Fibroblast of lung (primary cell): Measurements from ENCODE around the gene LUC7L. TPM values are rescaled to one million over a fixed set of nuclear protein-coding genes. Genes with fewer than 3 reads are reported as not detected.
"Not testable (repeated sequence)": the region's sequence is repeated elsewhere in the genome, so short reads cannot be mapped to it uniquely, and the experiment has no call there.

Experiments
- DNase-seq, 2 donors: peaks; one replicate each; pipeline versions ENCODE4 v3.0.0 to v3.0.0-alpha.2; 2010; ENCODE audit warnings: low read depth in 2 of 2
- H2AFZ ChIP-seq: 2 replicates; pipeline ENCODE4 v1.5.1; 2012; ENCODE audit warnings: low read length, control low read depth, inconsistent platforms
- H3K27ac ChIP-seq: 2 replicates; pipeline ENCODE4 v1.5.1; 2011; ENCODE audit warnings: low read length, control low read depth; ENCODE audit not compliant: insufficient read depth
- H3K27me3 ChIP-seq: 2 replicates; pipeline ENCODE4 v1.5.1; 2011; ENCODE audit warnings: mild to moderate bottlenecking, low read length; ENCODE audit not compliant: control insufficient read depth, insufficient read depth
- H3K36me3 ChIP-seq: 2 replicates; pipeline ENCODE4 v1.5.1; 2011; ENCODE audit warnings: low read length; ENCODE audit not compliant: control insufficient read depth, insufficient read depth
- H3K4me1 ChIP-seq: 2 replicates; pipeline ENCODE4 v1.5.1; 2011; ENCODE audit warnings: low read length; ENCODE audit not compliant: control insufficient read depth, insufficient read depth; ENCODE audit errors: extremely low read depth
- H3K4me2 ChIP-seq: 2 replicates; pipeline ENCODE4 v1.5.1; 2011; ENCODE audit warnings: low read length, control low read depth; ENCODE audit not compliant: insufficient read depth; ENCODE audit errors: extremely low read depth
- H3K4me3 ChIP-seq, 4 experiments: fragments of 200-600 bp in 1 of 4; sonication (generic) in 1 of 4; replicated peaks in 1 of 4; 2 replicates each; pipeline ENCODE4 v1.5.1; 2011 to 2016; ENCODE audit warnings: low read length in 4 of 4, low read depth in 3 of 4, mild to moderate bottlenecking in 3 of 4, control low read depth in 2 of 4, inconsistent platforms in 1 of 4, mixed read lengths in 1 of 4; ENCODE audit not compliant: insufficient read depth in 1 of 4; ENCODE audit errors: control extremely low read depth in 1 of 4
- H3K79me2 ChIP-seq: 2 replicates; pipeline ENCODE4 v1.5.1; 2012; ENCODE audit warnings: mild to moderate bottlenecking, low read length, inconsistent platforms; ENCODE audit not compliant: control insufficient read depth, insufficient read depth
- H3K9ac ChIP-seq: 2 replicates; pipeline ENCODE4 v1.5.1; 2011; ENCODE audit warnings: mild to moderate bottlenecking, low read length, control low read depth; ENCODE audit not compliant: insufficient read depth
- H3K9me3 ChIP-seq: 2 replicates; pipeline ENCODE4 v1.5.1; 2012; ENCODE audit warnings: low read depth, low read length; ENCODE audit not compliant: control insufficient read depth, insufficient read depth
- H4K20me1 ChIP-seq: 2 replicates; pipeline ENCODE4 v1.5.1; 2011; ENCODE audit warnings: low read length; ENCODE audit not compliant: control insufficient read depth, insufficient read depth; ENCODE audit errors: extremely low read depth
- CTCF ChIP-seq, 2 donors: IDR thresholded peaks in 1 of 2; conservative IDR thresholded peaks in 1 of 2; 1 replicate in 1 of 2; 2 replicates in 1 of 2; pipeline ENCODE4 v1.5.1; 2011 to 2012; ENCODE audit warnings: low read length in 2 of 2, control low read depth in 1 of 2, inconsistent platforms in 1 of 2, low read depth in 1 of 2, mild to moderate bottlenecking in 1 of 2
- EZH2 ChIP-seq: IDR thresholded peaks from 2 replicates; pipeline ENCODE4 v1.5.1; 2012; ENCODE audit warnings: low read length, control low read depth, mild to moderate bottlenecking; ENCODE audit errors: missing control alignments
- polyA plus RNA-seq, 2 donors: library from polyadenylated mRNA; depleted of rRNA in 1 of 2; stranded (reverse) in 1 of 2; unstranded in 1 of 2; fragments of >200 nt; gene quantifications; 2 replicates each; pipeline ENCODE4 v1.2.1, GENCODE V29; 2011 to 2012; ENCODE audit warnings: missing spikeins in 1 of 2
- total RNA-seq: library from RNA; depleted of rRNA; stranded (reverse); fragments of >200 nt; gene quantifications from 2 replicates; pipeline ENCODE4 v1.2.1, GENCODE V29; 2014

Gene LUC7L
- total and polyA plus RNA-seq, 2 donors (not counting 1 experiment from before 2014, with no cell fraction given), result 30.9 to 38.0 TPM

DNA sequence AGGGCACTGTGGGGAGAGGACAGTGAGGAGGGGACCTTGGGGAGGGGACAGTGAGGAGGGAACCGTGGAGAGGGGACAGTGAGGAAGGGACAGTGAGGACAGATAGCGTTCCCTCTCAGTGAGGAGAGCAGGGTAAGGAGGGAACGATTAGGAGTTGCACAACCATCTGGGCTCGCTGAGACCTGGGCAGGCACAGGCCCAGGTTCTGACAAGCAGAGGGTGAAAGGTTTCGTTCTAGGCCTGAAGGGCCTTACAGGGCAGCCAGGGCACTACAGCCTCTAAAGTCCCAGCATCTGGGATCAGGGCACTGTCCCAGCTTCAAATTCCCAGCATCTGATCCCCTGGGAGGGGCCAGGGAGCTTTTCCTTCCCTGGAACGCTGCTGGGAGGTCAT, 76.1 kb downstream of the LUC7L start:
- H3K4me3 ChIP-seq, H4K20me1 ChIP-seq, H3K27ac ChIP-seq, DNase-seq, H3K79me2 ChIP-seq, H3K4me1 ChIP-seq, H3K4me2 ChIP-seq, H2AFZ ChIP-seq, H3K9ac ChIP-seq, H3K36me3 ChIP-seq, H3K9me3 ChIP-seq: not testable (repeated sequence)
- peaks cover 15% of the 10 kb centered on the region for H3K27me3 ChIP-seq

DNA sequence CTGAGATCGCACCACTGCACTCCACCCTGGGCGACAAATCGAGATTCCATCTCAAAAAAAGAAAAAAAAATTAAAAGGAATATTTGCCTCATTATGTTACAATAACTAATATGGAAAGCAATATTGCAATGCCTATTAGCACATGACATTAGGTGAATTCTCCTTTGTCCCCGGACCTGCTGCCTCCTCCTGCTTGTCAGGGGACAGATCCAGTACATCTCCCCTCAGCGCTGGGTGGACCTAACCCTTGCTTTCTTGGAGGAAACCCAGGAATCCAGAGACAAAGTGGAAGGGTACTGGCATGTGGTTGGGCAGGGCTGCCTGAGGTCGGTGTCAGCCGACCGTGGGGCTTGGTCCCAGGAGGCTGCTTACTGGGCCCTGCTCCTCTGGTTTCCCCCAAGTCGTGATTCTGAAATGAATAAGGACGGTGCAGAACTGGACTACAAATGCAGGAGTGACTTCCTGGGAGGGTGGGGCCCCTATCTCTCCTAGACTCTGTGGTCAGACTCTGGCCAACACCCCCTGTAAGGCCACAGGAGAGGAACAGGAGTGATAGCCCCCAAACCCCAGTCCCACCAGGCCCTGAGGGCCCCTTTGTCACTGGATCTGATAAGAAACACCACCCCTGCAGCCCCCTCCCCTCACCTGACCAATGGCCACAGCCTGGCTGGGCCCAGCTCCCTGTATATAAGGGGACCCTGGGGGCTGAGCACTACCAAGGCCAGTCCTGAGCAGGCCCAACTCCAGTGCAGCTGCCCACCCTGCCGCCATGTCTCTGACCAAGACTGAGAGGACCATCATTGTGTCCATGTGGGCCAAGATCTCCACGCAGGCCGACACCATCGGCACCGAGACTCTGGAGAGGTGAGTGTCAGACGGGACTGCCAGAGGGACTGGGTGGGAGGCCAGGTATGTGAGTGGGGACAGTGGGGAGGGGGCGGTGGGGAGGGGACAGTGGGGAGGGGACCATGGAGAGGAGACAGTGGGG, 76.8 kb downstream of the LUC7L start, which contains the start of gene HBZ:
Gene HBZ, plus strand, starts transcription at position 504 of the 988 bp plus-strand sequence. Its CDS starts 266 bp downstream, at position 770.
- TF ChIP-seq CTCF (conservative IDR thresholded peaks at IDR 0.05 in 1 of 2, IDR thresholded peaks at IDR 0.05 in 1 of 2; ENCODE audit: low read depth in 1 of 2, low read length in 2 of 2) (no peak), EZH2 (no peak)
- H3K9me3 ChIP-seq, result no peaks in the 10 kb centered on the region
- H3K79me2 ChIP-seq, result no peaks in the 10 kb centered on the region
- H3K4me1 ChIP-seq, result peaks cover 4% of the 10 kb centered on the region
- no peak within 1 kb of the TSS for H3K9ac ChIP-seq
- peaks cover 15% of the 10 kb centered on the region for H3K27me3 ChIP-seq
- DNase-seq, result no peak
- no peak within 1 kb of the TSS for H3K27ac ChIP-seq
- no peaks in the 10 kb centered on the region for H4K20me1 ChIP-seq
- no peaks in the 10 kb centered on the region for H3K36me3 ChIP-seq
- H3K4me2 ChIP-seq, result no peak within 1 kb of the TSS
- H3K4me3 ChIP-seq, result no peak within 1 kb of the TSS
- H2AFZ ChIP-seq, result no peak within 1 kb of the TSS

DNA sequence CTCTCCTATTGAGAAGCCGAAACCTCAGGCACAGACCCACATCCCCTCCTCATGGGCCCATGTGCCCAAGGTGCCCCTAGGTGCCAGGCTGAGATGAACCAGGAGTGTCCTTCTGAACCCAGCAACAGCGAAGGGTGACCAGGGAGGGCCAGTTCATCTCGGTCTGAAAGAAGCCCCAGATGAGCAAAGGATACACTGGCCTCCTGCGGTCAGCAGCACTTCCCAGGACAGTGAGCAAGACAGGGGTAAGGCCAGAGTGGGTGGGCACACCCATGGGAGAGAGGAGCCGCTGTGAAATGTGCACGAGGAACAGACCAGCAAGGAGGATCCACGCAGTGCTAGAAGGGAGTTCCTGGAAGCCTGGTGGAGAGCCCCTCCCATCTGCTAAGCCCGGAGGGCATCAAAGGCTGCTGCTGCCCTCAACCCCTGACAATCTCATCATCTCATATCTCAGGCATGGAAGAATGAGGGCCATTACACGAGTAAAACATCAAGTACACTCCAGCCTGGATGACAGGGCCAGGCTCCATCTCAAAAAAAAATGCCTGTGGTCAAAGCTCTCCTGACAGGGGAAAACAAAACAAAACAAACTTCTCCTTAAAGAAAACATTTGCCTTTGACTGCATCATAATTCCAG, 80.1 kb downstream of the LUC7L start:
- Histone ChIP-seq H3K4me3 (no peak overlapping the region), H3K9me3 (no peaks in the 10 kb centered on the region), H3K4me1 (no peaks in the 10 kb centered on the region), H3K36me3 (no peaks in the 10 kb centered on the region), H4K20me1 (no peaks in the 10 kb centered on the region), H3K27ac (no peak overlapping the region), H3K9ac (no peak overlapping the region), H3K27me3 (peaks cover 5% of the 10 kb centered on the region), H3K79me2 (no peaks in the 10 kb centered on the region), H2AFZ (no peak overlapping the region), H3K4me2 (peak overlapping the region; percentile 13)
- TF ChIP-seq CTCF (conservative IDR thresholded peaks at IDR 0.05 in 1 of 2, IDR thresholded peaks at IDR 0.05 in 1 of 2; ENCODE audit: low read depth in 1 of 2, low read length in 2 of 2), result no peak
- TF ChIP-seq EZH2, result no peak
- peak; percentile 30 to 45 for DNase-seq
